Activated T-helper 17 cell treated with anti-CD3 and anti-CD28 coated beads, Interleukin-2, amount 50 U/mL, for 72 hours (primary cell): ENCODE results near the gene OR2C3. TPM values are rescaled to one million over a fixed set of nuclear protein-coding genes. Genes with fewer than 3 reads are reported as not detected.
A peak's percentile ranks its signal among the peaks of the same experiment; 100 is the strongest.
"Not testable (repeated sequence)": the region's sequence is repeated elsewhere in the genome, so short reads cannot be mapped to it uniquely, and the experiment has no call there.

Experiments used
- ATAC-seq: fragments of 150-1000 bp; cut with Tn5 transposase; replicated peaks from 2 replicates; pipeline ENCODE4 v1.10.0; 2021; ENCODE audit warnings: mild to moderate bottlenecking, moderate library complexity
- H3K27ac Mint-ChIP-seq: one replicate; pipeline ENCODE4 v1.8.0; 2022; ENCODE audit warnings: mixed read lengths
- H3K27me3 Mint-ChIP-seq: one replicate; pipeline ENCODE4 v1.8.0; 2022; ENCODE audit warnings: mixed read lengths
- H3K36me3 Mint-ChIP-seq: one replicate; pipeline ENCODE4 v1.8.0; 2022; ENCODE audit warnings: low read depth, mild to moderate bottlenecking, mixed read lengths
- H3K4me1 Mint-ChIP-seq: one replicate; pipeline ENCODE4 v1.8.0; 2022; ENCODE audit warnings: mixed read lengths
- H3K4me3 Mint-ChIP-seq: one replicate; pipeline ENCODE4 v1.8.0; 2022; ENCODE audit warnings: mild to moderate bottlenecking, mixed read lengths
- H3K9me3 Mint-ChIP-seq: one replicate; pipeline ENCODE4 v1.8.0; 2022; ENCODE audit warnings: mixed read lengths
- total RNA-seq, 2 donors: library from RNA; stranded (reverse); gene quantifications; one replicate each; pipeline ENCODE4 v1.2.3, GENCODE V29; 2022

OR2C3 gene
- total RNA-seq, 2 donors from 2014 or later, result not detected

- H3K27me3 Mint-ChIP-seq, result peaks cover 7% of the 10 kb centered on the region
- H3K36me3 Mint-ChIP-seq, result no peaks in the 10 kb centered on the region
- H3K4me3 Mint-ChIP-seq, result no peak overlapping the region
- no peaks in the 10 kb centered on the region for H3K9me3 Mint-ChIP-seq
- no peaks in the 10 kb centered on the region for H3K4me1 Mint-ChIP-seq
- no peak overlapping the region for H3K27ac Mint-ChIP-seq
- ATAC-seq, result peak; percentile 73
Measured at GRCh38 chr1:247487057-247487456, 49.2 kb downstream of the OR2C3 start.

- Mint-ChIP-seq H3K36me3 (no peaks in the 10 kb centered on the region), H3K4me3 (no peak overlapping the region), H3K27ac (no peak overlapping the region), H3K4me1 (no peaks in the 10 kb centered on the region), H3K9me3 (no peaks in the 10 kb centered on the region), H3K27me3 (no peaks in the 10 kb centered on the region)
- no peak for ATAC-seq
Measured at GRCh38 chr1:247482747-247483146, 53.5 kb downstream of the OR2C3 start.

GRCh38 chr1:247476328-247477058 is 59.7 kb downstream of the OR2C3 start:
- H3K9me3 Mint-ChIP-seq, result not testable (repeated sequence)

GRCh38 chr1:247475793-247476192 is 60.4 kb downstream of the OR2C3 start:
- Mint-ChIP-seq H3K36me3 (no peaks in the 10 kb centered on the region), H3K9me3 (no peaks in the 10 kb centered on the region), H3K27ac (no peak overlapping the region), H3K4me3 (no peak overlapping the region), H3K4me1 (no peaks in the 10 kb centered on the region), H3K27me3 (no peaks in the 10 kb centered on the region)
- no peak for ATAC-seq

More at GRCh38 chr1:247476328-247477058, 59.7 kb downstream of the OR2C3 start:
- ATAC-seq, H3K4me1 Mint-ChIP-seq, H3K4me3 Mint-ChIP-seq, H3K27me3 Mint-ChIP-seq, H3K27ac Mint-ChIP-seq, H3K36me3 Mint-ChIP-seq: not testable (repeated sequence)

Other genes starting within 250 kb of the OR2C3 start
- gene ZNF496, start 204.6 kb downstream of the OR2C3 start, total RNA-seq, result 1 to 10 TPM; 2.0 to 4.3 TPM
- gene NLRP3, start 120.3 kb downstream of the OR2C3 start, total RNA-seq, result 1 to 10 TPM in 1 of 2 donors, under 1 TPM in 1; 0.50 to 6.6 TPM
- not detected for gene OR2B11, start 78.3 kb downstream of the OR2C3 start, total RNA-seq
- gene GCSAML, start 12.7 kb upstream of the OR2C3 start, total RNA-seq, result 1 to 10 TPM in 1 of 2 donors, not detected in 1; 1.1 TPM
- gene OR2G2, start 51.9 kb upstream of the OR2C3 start, total RNA-seq, result not detected
- gene OR2G3, start 69.1 kb upstream of the OR2C3 start, total RNA-seq, result not detected
- not detected for gene OR13G1, start 143.3 kb upstream of the OR2C3 start, total RNA-seq
- gene OR6F1, start 180.2 kb upstream of the OR2C3 start, total RNA-seq, result not detected
- not detected for gene OR14K1, start 202.2 kb upstream of the OR2C3 start, total RNA-seq
- gene OR14A2, start 211.7 kb upstream of the OR2C3 start, total RNA-seq, result not detected
- not detected for gene OR1C1, start 224.1 kb upstream of the OR2C3 start, total RNA-seq